ENCODE results near the gene ZP2.
"Not testable (repeated sequence)": the region's sequence is repeated elsewhere in the genome, so short reads cannot be mapped to it uniquely, and the experiment has no call there.

ZP2 gene

DNA sequence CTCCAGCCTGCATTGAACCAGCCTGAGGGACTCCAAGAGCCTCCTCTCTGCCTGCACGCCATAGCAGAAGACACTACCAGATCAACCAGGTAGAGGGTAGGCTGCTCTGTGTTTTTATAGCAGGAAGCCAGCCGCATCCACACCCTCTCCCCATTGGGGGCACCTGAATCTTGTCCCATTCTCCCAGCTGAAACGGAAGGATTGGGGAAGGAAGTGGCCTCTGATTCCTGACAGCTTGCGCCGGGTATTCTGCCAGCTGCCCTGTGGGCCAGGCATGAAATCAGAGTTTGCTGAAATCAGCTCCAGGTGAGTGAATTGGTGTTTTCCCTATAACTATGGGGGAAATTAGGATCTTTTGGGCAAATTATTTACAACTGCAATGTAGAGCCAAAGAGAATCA is at the start of gene ZP2:
TSS of gene ZP2 (minus strand) at position 89 of the 400 bp plus-strand sequence. CDS start at position 62, 27 bp downstream.
- H3K36me3 ChIP-seq (ENCODE audit: control insufficient read depth in 2 of 2, insufficient read depth in 2 of 2, low read length in 2 of 2) = no peaks in the 10 kb centered on the region
- H3K9me3 ChIP-seq (ENCODE audit: control insufficient read depth in 2 of 2, low read length in 2 of 2) = no peaks in the 10 kb centered on the region
- H3K4me3 ChIP-seq (ENCODE audit: low read length in 2 of 2) = no peak within 1 kb of the TSS
- no peaks in the 10 kb centered on the region for H3K4me1 ChIP-seq (ENCODE audit: control insufficient read depth in 2 of 2, insufficient read depth in 2 of 2, low read length in 2 of 2)
- no peak within 1 kb of the TSS for H3K9ac ChIP-seq (ENCODE audit: low read depth in 1 of 2, low read length in 2 of 2)
- H3K27ac ChIP-seq (ENCODE audit: low read depth in 2 of 2, low read length in 2 of 2) = no peak within 1 kb of the TSS
- peaks cover 0 to 4% of the 10 kb centered on the region in 2 donors for H3K27me3 ChIP-seq (ENCODE audit: control insufficient read depth in 2 of 2, insufficient read depth in 2 of 2, low read length in 2 of 2)

DNA sequence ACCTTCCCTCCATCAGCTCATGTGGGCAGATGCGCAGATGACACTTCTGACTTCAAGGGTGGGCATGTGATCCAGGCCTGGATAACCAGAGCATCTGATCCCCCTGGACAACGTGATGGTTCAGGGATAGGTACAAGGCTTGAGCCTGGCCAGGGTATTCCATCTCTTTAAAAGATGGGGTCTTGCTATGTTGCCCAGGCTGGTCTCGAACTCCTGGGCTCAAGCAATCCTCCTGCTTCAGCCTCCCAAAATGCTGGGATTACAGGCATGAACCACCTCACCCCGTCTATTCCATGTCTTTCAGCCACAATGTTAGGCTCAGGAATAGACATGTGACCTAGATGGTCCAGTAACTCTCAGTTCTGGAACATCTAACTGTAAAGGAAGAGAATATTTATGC is 45.9 kb upstream of the ZP2 start:
- H3K9ac ChIP-seq (ENCODE audit: low read depth in 1 of 2, low read length in 2 of 2) = no peak overlapping the region
- peaks cover 0 to 2% of the 10 kb centered on the region in 2 donors for H3K27me3 ChIP-seq (ENCODE audit: control insufficient read depth in 2 of 2, insufficient read depth in 2 of 2, low read length in 2 of 2)
- H3K27ac ChIP-seq (ENCODE audit: low read depth in 2 of 2, low read length in 2 of 2) = no peak overlapping the region
- no peaks in the 10 kb centered on the region for H3K9me3 ChIP-seq (ENCODE audit: control insufficient read depth in 2 of 2, low read length in 2 of 2)
- H3K4me1 ChIP-seq (ENCODE audit: control insufficient read depth in 2 of 2, insufficient read depth in 2 of 2, low read length in 2 of 2) = peaks cover 7 to 19% of the 10 kb centered on the region in 2 donors
- peaks cover 6 to 10% of the 10 kb centered on the region in 2 donors for H3K36me3 ChIP-seq (ENCODE audit: control insufficient read depth in 2 of 2, insufficient read depth in 2 of 2, low read length in 2 of 2)
- H3K4me3 ChIP-seq (ENCODE audit: low read length in 2 of 2) = no peak overlapping the region

DNA sequence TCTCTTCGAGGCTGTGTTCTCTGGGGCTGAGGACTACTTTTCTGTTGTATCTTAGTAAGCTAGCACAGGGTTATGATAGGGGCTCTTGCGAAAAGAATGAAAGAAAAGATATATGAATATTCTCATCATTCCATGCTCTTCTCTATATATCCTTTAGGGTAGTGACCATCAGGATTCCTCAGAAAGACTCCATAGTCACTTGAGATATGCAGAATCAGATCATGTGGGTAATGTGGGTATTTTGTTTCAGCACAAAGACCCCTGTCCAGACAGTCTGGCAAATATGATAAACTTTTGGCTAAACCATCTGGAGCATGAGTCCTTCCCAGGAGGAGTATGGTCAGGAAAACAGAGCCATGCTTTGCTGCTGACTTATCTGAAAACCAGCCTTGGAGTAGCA is 45.3 kb upstream of the ZP2 start:
- H3K4me1 ChIP-seq (ENCODE audit: control insufficient read depth in 2 of 2, insufficient read depth in 2 of 2, low read length in 2 of 2) = peaks cover 2 to 13% of the 10 kb centered on the region in 2 donors
- no peak overlapping the region for H3K27ac ChIP-seq (ENCODE audit: low read depth in 2 of 2, low read length in 2 of 2)
- H3K9me3 ChIP-seq (ENCODE audit: control insufficient read depth in 2 of 2, low read length in 2 of 2) = no peaks in the 10 kb centered on the region

DNA sequence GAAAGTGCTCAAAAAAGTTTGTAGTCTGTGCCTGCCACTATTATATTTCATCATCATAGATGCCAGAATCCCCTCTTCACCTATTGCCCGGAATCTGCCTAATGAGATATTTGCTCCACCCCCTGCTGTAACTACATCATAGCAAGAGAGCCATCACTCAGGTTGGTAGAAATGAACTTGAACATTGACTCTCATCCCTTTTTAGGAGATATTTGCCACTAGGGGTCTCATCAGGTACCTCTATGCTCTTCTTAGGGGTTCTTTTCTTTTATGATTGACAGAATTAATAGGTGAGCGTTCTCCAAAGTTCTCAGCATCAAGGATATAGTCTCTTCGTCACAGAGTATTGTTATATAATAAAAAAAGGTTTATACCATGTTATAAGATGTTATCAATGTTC is 42.1 kb upstream of the ZP2 start:
- no peaks in the 10 kb centered on the region for H3K9me3 ChIP-seq (ENCODE audit: control insufficient read depth in 2 of 2, low read length in 2 of 2)

More for the DNA sequence above, 45.3 kb upstream of the ZP2 start:
- Histone ChIP-seq H3K9ac (ENCODE audit: low read depth in 1 of 2, low read length in 2 of 2) (no peak overlapping the region), H3K36me3 (ENCODE audit: control insufficient read depth in 2 of 2, insufficient read depth in 2 of 2, low read length in 2 of 2) (peaks cover 6 to 10% of the 10 kb centered on the region in 2 donors), H3K4me3 (ENCODE audit: low read length in 2 of 2) (no peak overlapping the region), H3K27me3 (ENCODE audit: control insufficient read depth in 2 of 2, insufficient read depth in 2 of 2, low read length in 2 of 2) (peaks cover 0 to 2% of the 10 kb centered on the region in 2 donors)

DNA sequence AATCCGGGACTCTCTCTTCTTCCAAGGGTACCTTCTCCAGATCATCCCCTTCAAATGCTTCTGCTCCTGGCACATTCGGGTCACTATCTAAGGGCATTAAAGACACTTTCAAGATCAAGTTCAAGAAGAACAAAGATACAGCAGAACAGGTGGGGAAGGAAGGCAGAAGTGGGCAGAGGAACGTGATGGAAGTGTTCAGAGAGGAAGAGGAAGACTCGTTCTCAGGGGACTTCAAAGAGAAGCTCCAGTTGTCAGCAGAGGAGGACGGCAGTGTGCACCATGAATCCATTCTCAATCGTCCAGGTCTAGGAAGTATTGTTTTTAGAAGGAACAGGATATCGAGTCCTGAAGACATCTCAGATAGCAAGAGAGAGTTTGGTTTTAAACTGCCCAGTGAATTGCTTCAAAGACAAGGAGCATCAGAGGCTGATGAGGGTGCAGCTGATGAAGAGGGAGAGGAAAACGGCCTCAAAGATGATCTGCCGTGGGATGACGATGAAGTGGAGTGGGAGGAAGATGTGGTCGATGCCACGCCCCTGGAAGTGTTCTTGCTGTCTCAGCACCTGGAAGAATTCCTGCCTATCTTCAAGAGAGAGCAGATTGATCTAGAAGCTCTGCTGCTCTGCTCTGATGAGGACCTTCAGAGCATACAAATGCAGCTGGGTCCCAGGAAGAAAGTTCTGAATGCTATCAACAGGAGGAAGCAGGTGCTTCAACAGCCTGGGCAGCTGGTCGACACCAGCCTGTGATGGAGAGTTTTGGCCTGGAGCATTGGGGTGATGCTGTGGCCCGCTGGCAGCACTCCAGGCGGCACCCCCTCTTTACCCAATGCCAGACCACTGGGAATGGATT is 38.9 kb upstream of the ZP2 start:
- Histone ChIP-seq H3K9ac (ENCODE audit: low read depth in 1 of 2, low read length in 2 of 2) (no peak overlapping the region), H3K27ac (ENCODE audit: low read depth in 2 of 2, low read length in 2 of 2) (no peak overlapping the region), H3K4me1 (ENCODE audit: control insufficient read depth in 2 of 2, insufficient read depth in 2 of 2, low read length in 2 of 2) (no peaks in the 10 kb centered on the region), H3K9me3 (ENCODE audit: control insufficient read depth in 2 of 2, low read length in 2 of 2) (no peaks in the 10 kb centered on the region), H3K27me3 (ENCODE audit: control insufficient read depth in 2 of 2, insufficient read depth in 2 of 2, low read length in 2 of 2) (no peaks in the 10 kb centered on the region), H3K4me3 (ENCODE audit: low read length in 2 of 2) (no peak overlapping the region), H3K36me3 (ENCODE audit: control insufficient read depth in 2 of 2, insufficient read depth in 2 of 2, low read length in 2 of 2) (peaks cover 17 to 19% of the 10 kb centered on the region in 2 donors)

More for the DNA sequence above, 42.1 kb upstream of the ZP2 start:
- Histone ChIP-seq H3K9ac (ENCODE audit: low read depth in 1 of 2, low read length in 2 of 2) (no peak overlapping the region), H3K4me3 (ENCODE audit: low read length in 2 of 2) (no peak overlapping the region), H3K36me3 (ENCODE audit: control insufficient read depth in 2 of 2, insufficient read depth in 2 of 2, low read length in 2 of 2) (peaks cover 17 to 19% of the 10 kb centered on the region in 2 donors), H3K27ac (ENCODE audit: low read depth in 2 of 2, low read length in 2 of 2) (no peak overlapping the region), H3K4me1 (ENCODE audit: control insufficient read depth in 2 of 2, insufficient read depth in 2 of 2, low read length in 2 of 2) (no peaks in the 10 kb centered on the region), H3K27me3 (ENCODE audit: control insufficient read depth in 2 of 2, insufficient read depth in 2 of 2, low read length in 2 of 2) (peaks cover 0 to 2% of the 10 kb centered on the region in 2 donors)

DNA sequence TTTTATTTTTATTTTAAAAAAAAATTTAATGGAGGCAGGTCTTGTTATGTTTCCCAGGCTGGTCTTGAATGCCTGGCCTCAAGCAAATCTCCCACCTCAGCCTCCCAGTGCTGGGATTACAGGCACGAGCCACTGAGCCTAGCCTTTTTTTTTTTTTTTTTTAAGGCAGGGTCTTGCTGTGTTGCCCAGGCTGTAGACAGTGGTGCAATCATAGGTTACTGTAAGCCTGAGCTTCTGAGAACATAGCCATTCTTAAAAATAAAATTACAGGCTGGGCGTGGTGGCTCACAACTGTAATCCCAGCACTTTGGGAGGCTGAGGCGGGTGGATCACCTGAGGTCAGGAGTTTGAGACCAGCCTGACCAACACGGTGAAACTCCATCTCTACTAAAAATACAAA is 36.8 kb upstream of the ZP2 start:
- H3K9ac ChIP-seq (ENCODE audit: low read depth in 1 of 2, low read length in 2 of 2); H3K27ac ChIP-seq (ENCODE audit: low read depth in 2 of 2, low read length in 2 of 2); H3K4me1 ChIP-seq (ENCODE audit: control insufficient read depth in 2 of 2, insufficient read depth in 2 of 2, low read length in 2 of 2); H3K9me3 ChIP-seq (ENCODE audit: control insufficient read depth in 2 of 2, low read length in 2 of 2); H3K27me3 ChIP-seq (ENCODE audit: control insufficient read depth in 2 of 2, insufficient read depth in 2 of 2, low read length in 2 of 2); H3K4me3 ChIP-seq (ENCODE audit: low read length in 2 of 2): not testable (repeated sequence)
- H3K36me3 ChIP-seq (ENCODE audit: control insufficient read depth in 2 of 2, insufficient read depth in 2 of 2, low read length in 2 of 2) = peaks cover 12 to 14% of the 10 kb centered on the region in 2 donors

DNA sequence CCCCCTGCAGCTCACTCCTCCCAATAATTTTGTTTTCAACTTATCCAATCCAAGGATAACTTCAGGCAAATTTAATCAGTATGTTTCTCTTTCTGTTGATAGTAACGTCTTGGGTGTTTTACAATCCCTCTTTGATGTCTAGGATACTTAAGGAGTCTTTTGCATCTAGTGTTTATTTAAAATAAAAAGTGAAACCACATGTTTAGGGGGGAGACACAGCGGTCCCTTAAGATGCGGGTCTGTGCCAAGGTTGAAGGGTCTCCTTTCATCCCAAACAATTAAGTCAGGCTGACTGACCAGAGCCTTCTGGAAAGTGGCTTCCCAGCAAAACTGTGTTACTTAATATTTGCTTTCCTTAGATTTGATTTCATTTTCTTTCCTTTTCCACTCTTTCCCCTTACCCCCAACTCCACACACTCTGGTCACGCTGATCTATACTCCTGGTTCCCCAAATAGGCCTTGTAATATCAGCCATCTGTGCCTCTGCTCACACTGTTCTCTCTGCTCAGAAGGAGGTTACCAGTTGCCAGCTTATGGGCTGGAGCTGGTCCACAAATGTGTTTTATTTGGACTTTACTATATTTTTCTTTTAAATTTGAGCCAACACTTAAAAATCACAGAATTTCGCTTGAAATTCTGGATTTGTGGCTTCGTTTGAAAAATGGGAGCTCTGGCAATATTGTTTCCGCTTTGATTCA is 33.3 kb upstream of the ZP2 start:
- H3K4me1 ChIP-seq (ENCODE audit: control insufficient read depth in 2 of 2, insufficient read depth in 2 of 2, low read length in 2 of 2) = peaks cover 0 to 3% of the 10 kb centered on the region in 2 donors
- H3K27ac ChIP-seq (ENCODE audit: low read depth in 2 of 2, low read length in 2 of 2) = no peak overlapping the region
- H3K9me3 ChIP-seq (ENCODE audit: control insufficient read depth in 2 of 2, low read length in 2 of 2) = no peaks in the 10 kb centered on the region

DNA sequence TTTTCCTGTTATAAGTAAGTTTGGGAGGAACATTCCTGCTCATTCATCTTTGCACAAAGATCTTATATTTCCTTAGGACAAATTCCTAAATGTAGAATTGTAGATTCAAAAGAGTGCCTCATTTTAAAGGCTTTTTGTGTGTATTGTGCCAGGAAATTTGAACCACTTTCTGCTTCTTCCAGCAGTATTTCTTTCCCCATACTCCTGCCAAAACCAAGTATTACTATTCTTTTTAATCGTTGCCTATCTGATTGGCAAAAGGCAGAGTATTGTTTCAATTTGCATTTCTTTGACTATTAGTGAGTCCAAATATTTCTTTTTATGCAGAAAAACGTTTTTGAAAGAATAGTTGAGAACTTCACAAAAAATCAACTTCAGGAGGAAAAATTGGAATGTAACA is 31.4 kb upstream of the ZP2 start:
- Histone ChIP-seq H3K4me3 (ENCODE audit: low read length in 2 of 2) (no peak overlapping the region), H3K9ac (ENCODE audit: low read depth in 1 of 2, low read length in 2 of 2) (no peak overlapping the region), H3K27me3 (ENCODE audit: control insufficient read depth in 2 of 2, insufficient read depth in 2 of 2, low read length in 2 of 2) (no peaks in the 10 kb centered on the region), H3K4me1 (ENCODE audit: control insufficient read depth in 2 of 2, insufficient read depth in 2 of 2, low read length in 2 of 2) (peaks cover 2 to 3% of the 10 kb centered on the region in 2 donors), H3K36me3 (ENCODE audit: control insufficient read depth in 2 of 2, insufficient read depth in 2 of 2, low read length in 2 of 2) (peaks cover 0 to 3% of the 10 kb centered on the region in 2 donors), H3K9me3 (ENCODE audit: control insufficient read depth in 2 of 2, low read length in 2 of 2) (no peaks in the 10 kb centered on the region), H3K27ac (ENCODE audit: low read depth in 2 of 2, low read length in 2 of 2) (no peak overlapping the region)

More for the DNA sequence above, 33.3 kb upstream of the ZP2 start:
- Histone ChIP-seq H3K4me3 (ENCODE audit: low read length in 2 of 2) (no peak overlapping the region), H3K27me3 (ENCODE audit: control insufficient read depth in 2 of 2, insufficient read depth in 2 of 2, low read length in 2 of 2) (no peaks in the 10 kb centered on the region), H3K9ac (ENCODE audit: low read depth in 1 of 2, low read length in 2 of 2) (no peak overlapping the region), H3K36me3 (ENCODE audit: control insufficient read depth in 2 of 2, insufficient read depth in 2 of 2, low read length in 2 of 2) (peaks cover 3 to 5% of the 10 kb centered on the region in 2 donors)

DNA sequence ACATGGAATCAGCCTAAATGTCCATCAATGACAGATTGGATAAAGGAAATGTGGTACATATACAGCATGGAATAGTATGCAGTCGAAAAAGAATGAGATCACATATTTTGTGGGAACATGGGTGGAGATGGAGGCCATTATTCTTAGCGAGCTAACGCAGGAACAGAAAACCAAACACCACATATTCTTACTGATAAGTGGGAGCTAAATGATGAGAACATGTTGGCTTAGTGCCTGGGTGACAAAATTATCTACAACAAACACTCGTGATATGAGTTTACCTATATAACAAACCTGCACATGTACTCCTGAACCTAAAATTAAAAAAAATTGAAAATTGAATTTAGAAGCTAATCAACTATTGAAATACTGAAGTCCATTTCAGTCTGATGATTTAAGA is 28.3 kb upstream of the ZP2 start:
- Histone ChIP-seq H3K4me1 (ENCODE audit: control insufficient read depth in 2 of 2, insufficient read depth in 2 of 2, low read length in 2 of 2) (peaks cover 2 to 8% of the 10 kb centered on the region in 2 donors), H3K27me3 (ENCODE audit: control insufficient read depth in 2 of 2, insufficient read depth in 2 of 2, low read length in 2 of 2) (no peaks in the 10 kb centered on the region), H3K9me3 (ENCODE audit: control insufficient read depth in 2 of 2, low read length in 2 of 2) (no peaks in the 10 kb centered on the region), H3K4me3 (ENCODE audit: low read length in 2 of 2) (no peak overlapping the region), H3K36me3 (ENCODE audit: control insufficient read depth in 2 of 2, insufficient read depth in 2 of 2, low read length in 2 of 2) (peaks cover 3 to 5% of the 10 kb centered on the region in 2 donors), H3K9ac (ENCODE audit: low read depth in 1 of 2, low read length in 2 of 2) (no peak overlapping the region), H3K27ac (ENCODE audit: low read depth in 2 of 2, low read length in 2 of 2) (no peak overlapping the region)

DNA sequence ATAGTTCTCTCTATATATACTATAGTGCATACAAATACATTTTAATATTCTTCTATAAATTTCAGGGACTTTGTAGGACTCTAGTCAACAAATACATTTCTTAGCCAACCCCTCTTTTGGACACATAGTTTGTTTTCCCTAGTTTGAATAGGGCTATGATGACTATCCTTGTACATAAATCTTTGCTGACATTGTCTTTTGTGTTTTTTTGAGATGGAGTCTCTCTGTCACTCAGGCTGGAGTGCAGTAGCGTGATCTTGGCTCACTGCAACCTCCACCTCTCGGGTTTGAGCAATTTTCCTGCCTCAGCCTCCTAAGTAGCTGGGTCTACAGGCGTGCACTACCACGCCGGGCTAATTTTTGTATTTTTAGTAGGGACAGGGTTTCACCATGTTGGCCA is 25.5 kb upstream of the ZP2 start:
- no peak overlapping the region for H3K9ac ChIP-seq (ENCODE audit: low read depth in 1 of 2, low read length in 2 of 2)
- H3K4me1 ChIP-seq (ENCODE audit: control insufficient read depth in 2 of 2, insufficient read depth in 2 of 2, low read length in 2 of 2) = peaks cover 2 to 16% of the 10 kb centered on the region in 2 donors
- H3K4me3 ChIP-seq (ENCODE audit: low read length in 2 of 2) = peak overlapping the region in 1 of 2 donors; percentile 7
- peaks cover 3 to 5% of the 10 kb centered on the region in 2 donors for H3K36me3 ChIP-seq (ENCODE audit: control insufficient read depth in 2 of 2, insufficient read depth in 2 of 2, low read length in 2 of 2)
- no peaks in the 10 kb centered on the region for H3K27me3 ChIP-seq (ENCODE audit: control insufficient read depth in 2 of 2, insufficient read depth in 2 of 2, low read length in 2 of 2)
- no peaks in the 10 kb centered on the region for H3K9me3 ChIP-seq (ENCODE audit: control insufficient read depth in 2 of 2, low read length in 2 of 2)
- H3K27ac ChIP-seq (ENCODE audit: low read depth in 2 of 2, low read length in 2 of 2) = no peak overlapping the region
